ENCODE data around the gene TEX14.

Gene TEX14

GRCh38 chr17:58513267-58513964, 178.4 kb downstream of the TEX14 start:
- no peak overlapping the region for H4K8ac ChIP-seq (ENCODE audit: low read length)
- 46% methylated on average over 11 of the region's 14 CpGs for WGBS
- peaks cover 30 to 40% of the 10 kb centered on the region in 2 experiments for H3K36me3 ChIP-seq (ENCODE audit: control insufficient read depth in 1 of 2, insufficient read depth in 2 of 2, low read depth in 1 of 2, low read length in 2 of 2)
- no peaks in the 10 kb centered on the region for H3K9me3 ChIP-seq (ENCODE audit: control insufficient read depth, low read length)
- peak overlapping the region; percentile 85 for H3K9ac ChIP-seq (ENCODE audit: low read length)
- H2BK15ac ChIP-seq (ENCODE audit: low read depth, poor library complexity, severe bottlenecking), result no peak overlapping the region
- no peak overlapping the region for H3K18ac ChIP-seq (ENCODE audit: low read depth in 1 of 2, low read length in 2 of 2)
- H2AFZ ChIP-seq (ENCODE audit: low read depth, low read length), result no peak overlapping the region
- H3K4ac ChIP-seq (ENCODE audit: low read depth in 1 of 2, low read length in 2 of 2), result no peak overlapping the region
- H3K4me2 ChIP-seq (ENCODE audit: low read length, poor library complexity, severe bottlenecking), result peak overlapping the region; percentile 86
- no peak overlapping the region for H4K91ac ChIP-seq (ENCODE audit: low read length)
- H2AK5ac ChIP-seq (ENCODE audit: low read length, severe bottlenecking), result no peak overlapping the region
- H2BK12ac ChIP-seq (ENCODE audit: low read length in 2 of 2), result peak overlapping the region in 1 of 2 experiments; percentile 15
- DNase-seq, result no peak
- no peak overlapping the region for H3K23ac ChIP-seq (ENCODE audit: low read length in 2 of 2)
- H3K14ac ChIP-seq (ENCODE audit: low read length in 2 of 2), result no peak overlapping the region
- H2BK5ac ChIP-seq (ENCODE audit: low read depth, low read length, poor library complexity, severe bottlenecking), result no peak overlapping the region
- H3K27me3 ChIP-seq (ENCODE audit: control insufficient read depth in 1 of 2, insufficient read depth in 1 of 2, low read length in 2 of 2), result no peaks in the 10 kb centered on the region
- H3K79me1 ChIP-seq (replicated peaks; ENCODE audit: low read length, poor library complexity, severe bottlenecking), result peaks cover 35% of the 10 kb centered on the region
- peaks cover 18% of the 10 kb centered on the region for H3K4me1 ChIP-seq (ENCODE audit: control insufficient read depth, insufficient read depth, low read depth, low read length)
- no peak overlapping the region for H3K27ac ChIP-seq (ENCODE audit: low read length, poor library complexity, severe bottlenecking)
- no peak overlapping the region for H2BK120ac ChIP-seq (ENCODE audit: low read depth, low read length)
- peak overlapping the region; percentile 78 to 85 for H3K4me3 ChIP-seq (ENCODE audit: insufficient read depth in 1 of 2, low read depth in 1 of 2, low read length in 2 of 2)

DNA sequence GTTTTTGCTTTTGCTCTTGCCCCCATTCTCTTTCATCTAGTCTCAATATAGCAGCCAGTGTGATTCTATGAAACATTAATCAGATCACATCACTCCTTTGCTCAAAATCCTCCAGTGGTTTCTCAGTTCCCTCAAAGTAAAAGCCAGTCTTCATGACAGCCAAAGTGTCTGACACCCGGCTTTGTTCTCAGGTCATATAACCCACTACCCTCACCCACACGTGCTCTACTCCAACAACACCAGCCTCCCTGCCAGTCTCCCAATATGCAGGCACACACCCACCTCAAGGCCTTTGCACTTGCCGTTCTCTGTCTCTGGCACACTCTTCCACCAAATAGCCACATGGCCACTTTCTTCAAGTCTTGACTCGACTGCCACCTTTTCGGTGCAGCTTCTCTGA, 181.8 kb downstream of the TEX14 start:
- Histone ChIP-seq H2BK120ac (ENCODE audit: low read depth, low read length) (no peak overlapping the region), H3K9me3 (ENCODE audit: control insufficient read depth, low read length) (no peaks in the 10 kb centered on the region), H3K27ac (ENCODE audit: low read length, poor library complexity, severe bottlenecking) (no peak overlapping the region), H2AK5ac (ENCODE audit: low read length, severe bottlenecking) (no peak overlapping the region), H3K14ac (ENCODE audit: low read length in 2 of 2) (no peak overlapping the region), H3K4ac (ENCODE audit: low read depth in 1 of 2, low read length in 2 of 2) (no peak overlapping the region), H3K4me3 (ENCODE audit: insufficient read depth in 1 of 2, low read depth in 1 of 2, low read length in 2 of 2) (no peak overlapping the region), H2BK15ac (ENCODE audit: low read depth, poor library complexity, severe bottlenecking) (no peak overlapping the region), H3K9ac (ENCODE audit: low read length) (no peak overlapping the region), H3K18ac (ENCODE audit: low read depth in 1 of 2, low read length in 2 of 2) (no peak overlapping the region), H2AFZ (ENCODE audit: low read depth, low read length) (no peak overlapping the region), H2BK5ac (ENCODE audit: low read depth, low read length, poor library complexity, severe bottlenecking) (no peak overlapping the region), H3K79me1 (replicated peaks; ENCODE audit: low read length, poor library complexity, severe bottlenecking) (peaks cover 44% of the 10 kb centered on the region), H2BK12ac (ENCODE audit: low read length in 2 of 2) (no peak overlapping the region), H3K36me3 (ENCODE audit: control insufficient read depth in 1 of 2, insufficient read depth in 2 of 2, low read depth in 1 of 2, low read length in 2 of 2) (peaks cover 57 to 74% of the 10 kb centered on the region in 2 experiments), H3K4me1 (ENCODE audit: control insufficient read depth, insufficient read depth, low read depth, low read length) (peaks cover 16% of the 10 kb centered on the region), H4K91ac (ENCODE audit: low read length) (no peak overlapping the region), H4K8ac (ENCODE audit: low read length) (no peak overlapping the region), H3K23ac (ENCODE audit: low read length in 2 of 2) (no peak overlapping the region), H3K27me3 (ENCODE audit: control insufficient read depth in 1 of 2, insufficient read depth in 1 of 2, low read length in 2 of 2) (no peaks in the 10 kb centered on the region), H3K4me2 (ENCODE audit: low read length, poor library complexity, severe bottlenecking) (no peak overlapping the region)
- WGBS, result 97% methylated on average over 5 of the region's 5 CpGs
- DNase-seq, result no peak

DNA sequence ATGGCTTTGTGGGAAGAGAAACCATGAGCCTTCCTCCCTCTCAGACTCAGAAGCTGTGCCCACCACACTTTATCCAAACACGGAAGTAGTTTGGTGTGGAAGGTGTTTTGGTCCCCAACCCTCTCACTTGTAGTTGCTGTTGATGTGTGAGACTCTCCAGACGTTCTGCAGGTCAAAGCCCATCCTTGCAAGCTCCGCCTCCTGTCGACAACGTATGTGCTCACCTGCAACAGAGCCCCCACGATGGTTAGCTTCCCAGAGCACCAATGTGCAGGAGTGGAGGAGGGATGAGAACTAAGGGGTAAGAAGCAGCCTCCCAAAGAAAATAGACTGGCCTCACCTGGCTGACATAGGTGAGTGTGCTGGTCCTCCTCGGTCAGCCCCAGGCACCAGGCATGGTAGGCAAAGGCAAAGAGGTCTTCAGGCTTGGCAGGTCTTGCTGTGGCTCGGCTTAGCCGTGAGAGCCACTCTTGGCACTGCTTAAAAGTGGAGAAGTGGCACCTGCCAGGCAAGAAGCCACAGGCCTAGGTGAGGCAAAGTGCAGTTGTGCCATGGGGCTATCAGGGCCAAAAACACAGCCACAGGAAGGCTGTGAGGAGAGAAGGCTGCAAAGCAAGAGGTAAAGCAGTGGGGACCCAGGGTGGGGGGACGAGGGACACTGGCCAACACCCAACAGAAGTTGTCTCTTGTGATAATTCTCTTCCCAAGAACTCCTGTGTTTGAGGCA, 183.3 kb downstream of the TEX14 start:
- Histone ChIP-seq H2AK5ac (ENCODE audit: low read length, severe bottlenecking) (no peak overlapping the region), H3K14ac (ENCODE audit: low read length in 2 of 2) (no peak overlapping the region), H2BK12ac (ENCODE audit: low read length in 2 of 2) (no peak overlapping the region), H3K9ac (ENCODE audit: low read length) (no peak overlapping the region), H3K27me3 (ENCODE audit: control insufficient read depth in 1 of 2, insufficient read depth in 1 of 2, low read length in 2 of 2) (no peaks in the 10 kb centered on the region), H3K18ac (ENCODE audit: low read depth in 1 of 2, low read length in 2 of 2) (no peak overlapping the region), H3K4ac (ENCODE audit: low read depth in 1 of 2, low read length in 2 of 2) (no peak overlapping the region), H3K27ac (ENCODE audit: low read length, poor library complexity, severe bottlenecking) (no peak overlapping the region), H3K79me1 (replicated peaks; ENCODE audit: low read length, poor library complexity, severe bottlenecking) (peaks cover 46% of the 10 kb centered on the region), H2BK5ac (ENCODE audit: low read depth, low read length, poor library complexity, severe bottlenecking) (no peak overlapping the region), H3K36me3 (ENCODE audit: control insufficient read depth in 1 of 2, insufficient read depth in 2 of 2, low read depth in 1 of 2, low read length in 2 of 2) (peaks cover 72 to 89% of the 10 kb centered on the region in 2 experiments), H2AFZ (ENCODE audit: low read depth, low read length) (no peak overlapping the region), H3K4me1 (ENCODE audit: control insufficient read depth, insufficient read depth, low read depth, low read length) (peaks cover 9% of the 10 kb centered on the region), H3K9me3 (ENCODE audit: control insufficient read depth, low read length) (no peaks in the 10 kb centered on the region), H3K4me3 (ENCODE audit: insufficient read depth in 1 of 2, low read depth in 1 of 2, low read length in 2 of 2) (no peak overlapping the region), H3K23ac (ENCODE audit: low read length in 2 of 2) (no peak overlapping the region), H4K8ac (ENCODE audit: low read length) (no peak overlapping the region), H3K4me2 (ENCODE audit: low read length, poor library complexity, severe bottlenecking) (no peak overlapping the region), H2BK15ac (ENCODE audit: low read depth, poor library complexity, severe bottlenecking) (no peak overlapping the region), H4K91ac (ENCODE audit: low read length) (no peak overlapping the region), H2BK120ac (ENCODE audit: low read depth, low read length) (no peak overlapping the region)
- 94% methylated on average over 10 of the region's 10 CpGs for WGBS
- DNase-seq, result no peak

GRCh38 chr17:58507123-58507634, 184.7 kb downstream of the TEX14 start:
- H2BK5ac ChIP-seq (ENCODE audit: low read depth, low read length, poor library complexity, severe bottlenecking), result no peak overlapping the region
- WGBS, result 94% methylated on average over 13 of the region's 13 CpGs
- H2BK120ac ChIP-seq (ENCODE audit: low read depth, low read length), result no peak overlapping the region
- H3K9me3 ChIP-seq (ENCODE audit: control insufficient read depth, low read length), result no peaks in the 10 kb centered on the region
- peaks cover 36% of the 10 kb centered on the region for H3K79me1 ChIP-seq (replicated peaks; ENCODE audit: low read length, poor library complexity, severe bottlenecking)
- no peak overlapping the region for H3K4me2 ChIP-seq (ENCODE audit: low read length, poor library complexity, severe bottlenecking)
- no peak overlapping the region for H2BK15ac ChIP-seq (ENCODE audit: low read depth, poor library complexity, severe bottlenecking)
- H3K9ac ChIP-seq (ENCODE audit: low read length), result no peak overlapping the region
- H3K4ac ChIP-seq (ENCODE audit: low read depth in 1 of 2, low read length in 2 of 2), result no peak overlapping the region
- no peak overlapping the region for H3K27ac ChIP-seq (ENCODE audit: low read length, poor library complexity, severe bottlenecking)
- peaks cover 70 to 97% of the 10 kb centered on the region in 2 experiments for H3K36me3 ChIP-seq (ENCODE audit: control insufficient read depth in 1 of 2, insufficient read depth in 2 of 2, low read depth in 1 of 2, low read length in 2 of 2)
- H3K4me1 ChIP-seq (ENCODE audit: control insufficient read depth, insufficient read depth, low read depth, low read length), result peaks cover 5% of the 10 kb centered on the region
- H2BK12ac ChIP-seq (ENCODE audit: low read length in 2 of 2), result no peak overlapping the region
- H2AK5ac ChIP-seq (ENCODE audit: low read length, severe bottlenecking), result no peak overlapping the region
- no peak overlapping the region for H3K14ac ChIP-seq (ENCODE audit: low read length in 2 of 2)
- no peak overlapping the region for H3K23ac ChIP-seq (ENCODE audit: low read length in 2 of 2)
- no peaks in the 10 kb centered on the region for H3K27me3 ChIP-seq (ENCODE audit: control insufficient read depth in 1 of 2, insufficient read depth in 1 of 2, low read length in 2 of 2)
- no peak overlapping the region for H4K91ac ChIP-seq (ENCODE audit: low read length)
- no peak for DNase-seq
- no peak overlapping the region for H2AFZ ChIP-seq (ENCODE audit: low read depth, low read length)
- no peak overlapping the region for H4K8ac ChIP-seq (ENCODE audit: low read length)
- no peak overlapping the region for H3K4me3 ChIP-seq (ENCODE audit: insufficient read depth in 1 of 2, low read depth in 1 of 2, low read length in 2 of 2)
- no peak overlapping the region for H3K18ac ChIP-seq (ENCODE audit: low read depth in 1 of 2, low read length in 2 of 2)
